Sigmoid colon (tissue), 7 donors: ENCODE data around the gene TEX48. TPM values are rescaled to one million over a fixed set of nuclear protein-coding genes. Genes with fewer than 3 reads are reported as not detected.

ENCODE experiments used
- DNase-seq: peaks from one replicate; pipeline ENCODE4 v3.0.0-alpha.2; 2019
- H3K27ac ChIP-seq, 4 donors: fragments of 200-600 bp; sonication (generic); one replicate each; pipeline ENCODE4 v1.5.1; 2016 to 2019; ENCODE audit warnings: mild to moderate bottlenecking in 1 of 4
- H3K27me3 ChIP-seq, 3 donors: fragments of 200-600 bp; sonication (generic); one replicate each; pipeline ENCODE4 v1.5.1; 2019; ENCODE audit warnings: mild to moderate bottlenecking in 1 of 3
- H3K36me3 ChIP-seq, 4 donors: fragments of 200-600 bp; sonication (generic); one replicate each; pipeline ENCODE4 v1.5.1; 2016 to 2019
- H3K4me1 ChIP-seq, 4 donors: fragments of 200-600 bp; sonication (generic); one replicate each; pipeline ENCODE4 v1.5.1; 2017 to 2019
- H3K4me3 ChIP-seq, 4 donors: fragments of 200-600 bp; sonication (generic); one replicate each; pipeline ENCODE4 v1.5.1; 2017 to 2019; ENCODE audit warnings: mild to moderate bottlenecking in 2 of 4, moderate library complexity in 1 of 4
- H3K9me3 ChIP-seq, 4 donors: fragments of 200-600 bp in 3 of 4; sonication (generic) in 3 of 4; one replicate each; pipeline versions ENCODE4 v1.5.1 to v1.6.1; 2013 to 2019
- CTCF ChIP-seq, 4 experiments: fragments of 450-650 bp in 3 of 4; fragments of 200-600 bp in 1 of 4; IDR thresholded peaks; one replicate each; pipeline ENCODE4 v1.5.1; 2016 to 2019; ENCODE audit warnings: antibody characterized with exemption in 4 of 4, mild to moderate bottlenecking in 3 of 4, moderate library complexity in 2 of 4
- EP300 ChIP-seq, 4 donors: sonication (generic); formaldehyde crosslinking; IDR thresholded peaks; one replicate each; pipeline ENCODE4 v1.6.1; 2017; ENCODE audit warnings: antibody characterized with exemption in 4 of 4
- POLR2A ChIP-seq, 2 donors: fragments of 450-650 bp; IDR thresholded peaks; one replicate each; pipeline ENCODE4 v1.6.1; 2016; ENCODE audit warnings: antibody characterized with exemption in 2 of 2, mild to moderate bottlenecking in 2 of 2, moderate library complexity in 2 of 2
- POLR2AphosphoS5 ChIP-seq, 4 donors: sonication (generic); formaldehyde crosslinking; IDR thresholded peaks; one replicate each; pipeline ENCODE4 v1.6.1; 2017; ENCODE audit warnings: antibody characterized with exemption in 4 of 4
- WGBS, 2 donors: extraction: QIAGEN DNeasy Blood & Tissue Kit; methylation state at CpG; one replicate each; pipeline ENCODE4 v1.1.7; 2013; 5-methylcytosine and 5-hydroxymethylcytosine counted together
- intact Hi-C: fragments of 100-400 bp; cut with DNase I; formaldehyde crosslinking; loops from one replicate; pipeline ENCODE4 v1.15.1; 2023
- polyA plus RNA-seq, 3 donors: library from polyadenylated mRNA; stranded (reverse); fragments of 200-250 nt; gene quantifications; one replicate each; pipeline ENCODE4 v1.2.3, GENCODE V29; 2013
- total RNA-seq, 4 donors: library from RNA; depleted of rRNA; stranded (reverse); fragments of >200 nt; gene quantifications; one replicate each; pipeline ENCODE4 v1.1.0, GENCODE V29; 2016
- donor health status: healthy with polysubstance abuse.
- donor health status: Bipolar disorder and iron deficiency.
- donor health status: healthy.

Gene TEX48
- total and polyA plus RNA-seq, 7 donors = not detected

- Histone ChIP-seq H3K4me3 (no peak overlapping the region), H3K27ac (no peak overlapping the region), H3K36me3 (no peaks in the 10 kb centered on the region), H3K9me3 (no peaks in the 10 kb centered on the region), H3K27me3 (no peaks in the 10 kb centered on the region), H3K4me1 (peaks cover 0 to 20% (median 11%) of the 10 kb centered on the region in 4 donors)
- no peak for TF ChIP-seq EP300 (IDR thresholded peaks at IDR 0.05)
- TF ChIP-seq POLR2AphosphoS5 (IDR thresholded peaks at IDR 0.05) = no peak
- TF ChIP-seq CTCF (IDR thresholded peaks at IDR 0.05) = no peak
- no peak for TF ChIP-seq POLR2A (IDR thresholded peaks at IDR 0.05)
- DNase-seq = no peak
- intact Hi-C loops = no loop called here
- 81 to 83% methylated on average over 3 of the region's 3 CpGs for WGBS, 2 donors
Observed at GRCh38 chr9:114674798-114675540, 7.0 kb downstream of the TEX48 start.

GRCh38 chr9:114674076-114674797 is 7.8 kb downstream of the TEX48 start:
- TF ChIP-seq POLR2AphosphoS5 (IDR thresholded peaks at IDR 0.05) = no peak
- no peak for TF ChIP-seq POLR2A (IDR thresholded peaks at IDR 0.05)
- TF ChIP-seq EP300 (IDR thresholded peaks at IDR 0.05) = no peak
- TF ChIP-seq CTCF (IDR thresholded peaks at IDR 0.05) = no peak
- Histone ChIP-seq H3K4me3 (no peak overlapping the region), H3K9me3 (no peaks in the 10 kb centered on the region), H3K27me3 (no peaks in the 10 kb centered on the region), H3K4me1 (peaks cover 0 to 20% (median 11%) of the 10 kb centered on the region in 4 donors), H3K36me3 (no peaks in the 10 kb centered on the region), H3K27ac (no peak overlapping the region)
- DNase-seq = no peak
- intact Hi-C loops = no loop called here
- 98% methylated on average over 2 of the region's 2 CpGs for WGBS, 2 donors

- no peak for DNase-seq
- Histone ChIP-seq H3K27me3 (no peaks in the 10 kb centered on the region), H3K27ac (no peak overlapping the region), H3K9me3 (no peaks in the 10 kb centered on the region), H3K4me3 (no peak overlapping the region), H3K4me1 (peaks cover 0 to 5% (median 0%) of the 10 kb centered on the region in 4 donors), H3K36me3 (no peaks in the 10 kb centered on the region)
- intact Hi-C loops = no loop called here
- no peak for TF ChIP-seq CTCF (IDR thresholded peaks at IDR 0.05)
- no peak for TF ChIP-seq EP300 (IDR thresholded peaks at IDR 0.05)
- TF ChIP-seq POLR2AphosphoS5 (IDR thresholded peaks at IDR 0.05) = no peak
- whole genome bisulfite sequencing, 2 donors = 10 to 57% methylated on average over 1 of the region's 1 CpG
Observed at GRCh38 chr9:114671605-114672004, 10.4 kb downstream of the TEX48 start.

- H3K27ac ChIP-seq = no peak overlapping the region
- intact Hi-C loops = loop anchor here (5.0 kb wide), 1 partner anchor 852 kb away; no protein-coding TSS in a partner anchor
- TF ChIP-seq POLR2AphosphoS5 (IDR thresholded peaks at IDR 0.05) (no peak), CTCF (IDR thresholded peaks at IDR 0.05) (no peak), EP300 (IDR thresholded peaks at IDR 0.05) (no peak), POLR2A (IDR thresholded peaks at IDR 0.05) (no peak)
- no peak for DNase-seq
- H3K27me3 ChIP-seq = no peaks in the 10 kb centered on the region
- H3K4me3 ChIP-seq = no peak overlapping the region
- H3K9me3 ChIP-seq = no peaks in the 10 kb centered on the region
- H3K4me1 ChIP-seq = no peaks in the 10 kb centered on the region
- H3K36me3 ChIP-seq = no peaks in the 10 kb centered on the region
Observed at GRCh38 chr9:114669961-114670360, 12.0 kb downstream of the TEX48 start.
